ENCODE data around the gene CGB8.

DNA sequence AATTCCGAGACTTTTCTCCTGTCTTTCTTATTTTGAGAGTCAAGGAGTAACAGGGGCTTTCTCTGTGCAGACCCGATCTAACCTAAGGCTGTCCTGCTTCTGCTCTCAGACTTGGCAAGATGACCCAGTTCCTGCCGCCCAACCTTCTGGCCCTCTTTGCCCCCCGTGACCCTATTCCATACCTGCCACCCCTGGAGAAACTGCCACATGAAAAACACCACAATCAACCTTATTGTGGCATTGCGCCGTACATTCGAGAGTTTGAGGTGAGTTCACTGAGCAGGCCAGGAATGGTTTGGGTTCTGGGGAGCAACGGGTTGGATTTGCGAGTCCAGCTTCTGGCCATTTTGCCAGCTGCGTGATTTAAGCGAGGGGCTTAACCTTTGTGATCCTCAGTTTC, 37.4 kb upstream of the CGB8 start:
- TF ChIP-seq, protein P1, sequence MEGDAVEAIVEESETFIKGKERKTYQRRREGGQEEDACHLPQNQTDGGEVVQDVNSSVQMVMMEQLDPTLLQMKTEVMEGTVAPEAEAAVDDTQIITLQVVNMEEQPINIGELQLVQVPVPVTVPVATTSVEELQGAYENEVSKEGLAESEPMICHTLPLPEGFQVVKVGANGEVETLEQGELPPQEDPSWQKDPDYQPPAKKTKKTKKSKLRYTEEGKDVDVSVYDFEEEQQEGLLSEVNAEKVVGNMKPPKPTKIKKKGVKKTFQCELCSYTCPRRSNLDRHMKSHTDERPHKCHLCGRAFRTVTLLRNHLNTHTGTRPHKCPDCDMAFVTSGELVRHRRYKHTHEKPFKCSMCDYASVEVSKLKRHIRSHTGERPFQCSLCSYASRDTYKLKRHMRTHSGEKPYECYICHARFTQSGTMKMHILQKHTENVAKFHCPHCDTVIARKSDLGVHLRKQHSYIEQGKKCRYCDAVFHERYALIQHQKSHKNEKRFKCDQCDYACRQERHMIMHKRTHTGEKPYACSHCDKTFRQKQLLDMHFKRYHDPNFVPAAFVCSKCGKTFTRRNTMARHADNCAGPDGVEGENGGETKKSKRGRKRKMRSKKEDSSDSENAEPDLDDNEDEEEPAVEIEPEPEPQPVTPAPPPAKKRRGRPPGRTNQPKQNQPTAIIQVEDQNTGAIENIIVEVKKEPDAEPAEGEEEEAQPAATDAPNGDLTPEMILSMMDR (IDR thresholded peaks at IDR 0.05), result no peak
- no peak for TF ChIP-seq POLR2A (IDR thresholded peaks at IDR 0.05)
